Measurements from ENCODE around the gene RPS14. TPM values are rescaled to one million over a fixed set of nuclear protein-coding genes. Genes with fewer than 3 reads are reported as not detected.
A peak's percentile ranks its signal among the peaks of the same experiment; 100 is the strongest.
"Not testable (repeated sequence)": the region's sequence is repeated elsewhere in the genome, so short reads cannot be mapped to it uniquely, and the experiment has no call there.

The RPS14 gene
- total RNA-seq, 2 donors from 2014 or later: 1,239 to 1,275 TPM

DNA sequence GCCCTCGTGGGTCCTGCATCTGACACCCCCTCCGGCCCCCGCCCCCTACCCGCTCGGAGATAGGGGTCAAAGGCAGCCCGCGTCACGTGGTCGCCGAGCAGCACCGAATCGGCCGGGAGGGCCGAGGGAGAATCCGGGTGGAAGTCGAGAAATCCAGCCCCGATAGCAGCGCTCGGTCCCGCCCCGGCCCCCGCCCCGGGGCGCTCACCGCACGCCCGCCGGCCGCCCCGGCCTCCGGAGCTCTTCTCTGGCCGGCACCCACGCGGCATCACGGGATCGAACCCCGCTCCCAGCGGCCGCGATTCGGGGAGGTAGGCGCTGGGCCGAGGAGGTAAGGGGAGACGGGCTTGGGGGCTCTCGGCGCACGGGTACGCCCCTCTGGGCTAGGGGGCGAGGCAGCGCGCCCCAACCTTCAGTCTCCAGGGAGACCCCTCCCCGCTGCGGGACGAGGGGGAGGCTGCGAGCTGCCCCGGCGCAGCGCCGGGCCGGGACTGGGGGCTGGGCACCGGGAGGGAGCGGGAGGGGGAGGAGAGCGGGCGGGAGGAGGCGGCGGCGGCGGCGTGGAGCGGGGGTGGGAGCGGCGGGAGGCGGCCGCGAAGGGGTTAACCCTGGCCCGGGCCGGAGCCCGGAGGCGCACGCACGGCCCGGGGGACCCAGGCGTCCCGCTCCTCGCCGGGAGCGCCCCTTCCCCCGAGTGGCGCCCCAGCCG, 36.3 kb upstream of the RPS14 start:
- intact Hi-C loops (cut with DNase I): loop anchor here in 1 of 2 donors (5.0 kb wide), 2 partner anchors 36 to 56 kb away; no protein-coding TSS in a partner anchor
- DNase-seq (peak; percentile 86), ATAC-seq (peak; percentile 64)

DNA sequence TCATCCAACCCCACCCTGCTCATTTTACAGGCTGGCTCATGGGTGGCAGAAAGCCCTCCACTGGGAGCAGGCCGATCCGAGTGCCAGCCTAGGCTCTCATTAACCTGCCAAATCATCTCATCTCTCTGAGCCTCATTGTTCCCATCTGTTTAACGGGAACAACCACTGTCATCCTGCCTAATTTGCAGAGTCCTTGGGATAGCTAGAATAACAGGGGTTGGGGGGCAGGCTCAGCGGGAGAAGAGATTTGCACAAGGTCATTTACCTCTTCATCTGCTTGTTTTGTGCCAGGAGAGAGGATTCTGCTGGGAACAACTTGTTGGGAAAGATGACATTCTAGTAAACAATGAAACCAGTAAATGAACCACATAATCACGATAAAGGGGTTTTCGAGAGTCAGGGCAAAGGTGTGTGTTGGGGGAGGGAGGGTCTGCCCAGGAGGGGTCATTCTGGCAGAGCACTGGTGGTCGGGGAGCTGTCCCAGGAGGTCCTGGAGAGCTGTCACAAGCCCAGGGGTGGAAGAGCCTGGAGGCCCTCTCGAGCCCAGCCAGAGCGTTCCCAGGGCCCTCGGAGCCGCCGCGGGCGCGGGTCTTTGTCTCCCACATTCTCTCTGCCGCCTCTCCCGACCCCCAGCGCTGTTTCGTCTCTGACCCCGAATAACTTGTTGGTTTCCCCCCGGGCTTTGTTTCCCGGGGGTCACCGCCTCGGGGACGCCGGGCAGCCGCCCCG, 35.6 kb upstream of the RPS14 start:
- DNase-seq (no peak), ATAC-seq (no peak)
- intact Hi-C loops (cut with DNase I): loop anchor here in 1 of 2 donors (5.0 kb wide), 2 partner anchors 37 to 57 kb away; no protein-coding TSS in a partner anchor

DNA sequence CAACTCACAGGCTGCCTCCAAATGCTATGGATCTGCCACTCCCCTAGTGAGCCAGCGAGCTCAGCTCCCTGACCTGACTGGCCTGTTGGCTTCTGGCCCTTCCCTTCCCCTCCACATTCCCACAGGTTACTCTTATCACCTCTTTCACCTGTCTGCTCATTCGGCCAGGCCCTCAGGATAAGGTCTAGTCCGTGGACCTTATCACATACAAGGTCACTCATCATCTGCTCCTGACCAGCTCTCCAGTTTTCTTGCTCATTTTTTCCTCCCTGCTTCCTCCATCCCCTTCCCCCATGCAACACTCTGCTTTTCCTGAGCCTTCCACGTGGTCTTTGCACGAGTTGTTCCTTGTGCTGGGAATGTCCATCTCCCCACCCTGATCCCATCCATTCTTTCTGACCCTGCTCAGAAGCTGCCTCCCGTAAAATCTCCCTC, 32.5 kb upstream of the RPS14 start:
- ATAC-seq: no peak
- no peak for DNase-seq
- intact Hi-C loops (cut with DNase I): no loop called here

DNA sequence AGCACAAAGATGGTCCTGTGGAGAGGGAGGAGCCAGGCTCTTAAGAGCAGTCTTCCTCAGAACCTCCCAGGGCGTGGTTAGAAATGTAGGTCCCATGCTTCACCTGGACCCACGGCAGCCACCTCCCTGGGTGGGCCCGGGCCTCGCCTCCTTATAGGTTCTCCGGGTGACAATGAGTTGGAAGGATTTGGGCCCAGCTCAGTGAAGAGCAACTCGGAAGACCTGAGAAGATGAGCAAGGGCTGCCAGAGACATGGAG, 32.1 kb upstream of the RPS14 start:
- DNase-seq (no peak), ATAC-seq (no peak)
- intact Hi-C loops (cut with DNase I): no loop called here

DNA sequence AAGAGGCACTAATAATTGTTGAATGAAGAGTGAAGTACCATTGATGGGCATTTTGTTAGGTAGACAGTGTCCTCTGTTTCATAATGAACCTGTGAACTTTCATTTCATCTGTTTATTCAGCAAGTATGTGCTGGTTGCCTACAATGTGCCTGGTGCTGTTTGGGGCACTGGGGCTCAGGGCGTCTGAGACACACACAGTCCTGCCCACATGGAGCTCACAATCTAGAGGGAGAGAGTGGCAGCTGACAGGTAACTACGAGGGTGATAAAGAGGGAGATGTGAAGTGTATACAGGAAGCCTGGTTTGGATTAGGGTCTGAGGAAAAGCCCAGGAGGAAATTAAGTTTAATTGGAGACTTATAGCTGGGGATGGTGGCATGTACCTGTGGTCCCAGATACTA, 29.9 kb upstream of the RPS14 start:
- intact Hi-C loops (cut with DNase I): no loop called here
- DNase-seq (no peak), ATAC-seq (no peak)

DNA sequence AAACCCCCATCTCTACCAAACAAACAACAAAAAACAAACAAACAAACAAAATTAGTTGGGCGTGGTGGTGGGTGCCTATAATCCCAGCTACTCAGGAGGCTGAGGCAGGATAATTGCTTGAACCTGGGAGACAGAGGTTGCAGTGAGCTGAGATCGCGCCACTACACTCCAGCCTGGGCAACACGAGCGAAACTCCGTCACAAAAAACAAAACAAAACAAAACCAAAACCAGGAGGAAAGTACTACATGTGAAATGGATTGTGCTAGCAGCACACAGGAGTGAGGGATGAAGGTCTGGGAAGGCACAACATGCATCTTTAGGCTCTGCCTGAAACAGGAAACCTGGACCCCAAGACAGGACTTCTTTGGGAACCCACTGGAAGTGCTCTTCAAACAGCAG, 27.0 kb upstream of the RPS14 start:
- intact Hi-C loops (cut with DNase I); ATAC-seq; DNase-seq: not testable (repeated sequence)

DNA sequence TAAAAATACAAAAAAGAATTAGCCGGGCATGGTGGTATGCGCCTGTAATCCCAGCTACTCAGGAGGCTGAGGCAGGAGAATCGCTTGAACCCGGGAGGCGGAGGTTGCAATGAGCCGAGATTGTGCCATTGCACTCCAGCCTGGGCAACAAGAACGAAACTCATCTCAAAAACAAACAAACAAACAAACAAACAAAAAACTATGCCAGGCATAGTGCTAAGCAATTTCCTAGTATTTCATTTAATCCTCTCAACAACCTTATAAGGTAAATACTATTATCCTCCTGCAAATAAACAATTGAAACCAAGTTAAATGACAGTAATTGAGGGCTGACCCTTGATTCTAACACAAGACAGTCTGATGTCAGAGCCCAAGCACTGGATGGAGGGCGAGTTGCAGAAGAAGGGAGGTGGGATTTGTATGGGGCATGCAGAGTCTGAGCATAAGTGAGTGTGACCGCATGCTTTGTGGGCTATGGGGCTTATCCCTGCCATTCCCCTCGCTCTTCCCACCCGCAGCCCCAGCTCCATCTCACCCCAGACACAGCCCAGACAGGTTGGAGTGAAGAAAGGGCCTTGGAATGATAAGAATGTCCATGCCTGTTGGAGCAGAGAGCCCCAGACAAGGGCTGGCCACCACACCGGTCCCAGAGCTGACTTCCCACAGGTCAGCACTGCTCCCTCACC, 24.3 kb upstream of the RPS14 start:
- ATAC-seq (no peak), DNase-seq (no peak)
- intact Hi-C loops (cut with DNase I): no loop called here

DNA sequence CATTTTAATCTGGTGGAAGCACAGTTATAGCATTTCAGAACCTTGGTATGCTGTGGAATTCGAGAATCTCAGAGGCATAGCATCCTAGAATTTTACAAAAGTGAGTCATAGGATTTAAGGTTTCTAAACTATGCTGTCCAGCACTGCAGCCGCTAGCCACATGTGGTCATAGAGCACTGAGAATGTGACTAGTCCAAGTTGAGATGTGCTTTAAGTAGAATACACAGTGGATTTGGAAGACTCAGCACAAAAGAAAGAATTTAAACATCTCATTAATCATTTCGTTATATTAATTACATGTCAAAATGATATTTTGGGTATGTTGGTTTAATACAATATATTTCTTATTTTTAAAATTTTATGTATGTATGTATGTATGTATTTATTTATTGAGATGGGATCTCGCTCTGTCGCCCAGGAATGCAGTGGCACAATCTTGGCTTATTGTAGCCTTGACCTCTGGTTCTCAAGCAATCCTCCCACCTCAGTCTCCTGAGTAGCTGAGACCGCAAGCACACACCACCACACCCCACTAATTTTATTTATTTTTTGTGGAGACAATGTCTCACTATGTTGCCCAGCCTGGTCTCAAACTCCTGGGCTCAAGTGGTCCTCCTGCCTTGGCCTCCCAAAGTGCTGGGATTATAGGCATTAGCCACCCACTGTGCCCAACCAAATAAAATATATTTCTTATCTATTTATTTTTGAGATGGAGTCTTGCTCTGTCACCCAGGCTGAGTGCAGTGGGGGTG, 20.4 kb upstream of the RPS14 start:
- intact Hi-C loops (cut with DNase I): no loop called here

DNA sequence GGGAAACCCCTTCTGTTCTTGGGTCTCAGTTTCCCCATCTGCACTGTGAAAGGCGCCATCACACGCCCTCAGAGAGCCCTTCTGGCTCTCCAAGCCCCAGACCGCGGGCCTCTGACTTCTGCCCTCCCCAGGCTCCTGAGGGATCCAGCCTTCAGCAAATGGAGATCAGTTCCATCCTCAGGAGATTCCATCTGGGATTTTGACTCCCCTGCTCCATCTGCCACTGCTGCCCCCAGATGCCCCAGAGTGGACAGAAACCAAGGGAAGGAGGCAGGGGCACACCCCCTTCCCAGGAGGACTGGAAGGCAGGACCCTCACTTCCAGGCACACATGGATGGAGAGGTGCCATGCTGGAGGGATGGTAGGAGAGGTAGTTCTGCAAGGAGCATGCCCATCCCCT, 18.7 kb upstream of the RPS14 start:
- intact Hi-C loops (cut with DNase I): no loop called here
- no peak for DNase-seq
- no peak for ATAC-seq

More for the DNA sequence above, 20.4 kb upstream of the RPS14 start:
- ATAC-seq: peak in 1 of 2 donors; percentile 28
- no peak for DNase-seq

DNA sequence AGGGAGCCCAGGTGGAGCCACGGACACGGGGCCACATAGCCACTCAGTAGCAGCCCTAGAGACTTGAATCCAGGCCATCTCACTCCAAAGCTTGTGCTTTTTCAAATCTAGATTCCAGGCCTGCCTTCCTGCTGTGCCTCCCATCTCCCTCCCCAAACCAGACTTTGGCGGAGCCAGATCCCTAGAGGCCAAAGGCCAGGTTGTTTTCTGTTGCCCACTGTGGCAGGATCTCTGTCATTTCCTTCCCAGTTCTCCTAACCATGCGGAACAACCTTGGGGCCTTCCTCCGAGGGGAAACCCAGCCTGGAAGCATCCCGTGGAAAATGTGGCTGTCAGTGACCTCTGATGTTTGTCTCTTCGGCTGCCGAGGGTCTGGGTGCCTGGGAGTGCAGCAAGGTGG, 16.4 kb upstream of the RPS14 start:
- peak; percentile 40 for DNase-seq
- peak; percentile 24 to 53 for ATAC-seq
- intact Hi-C loops (cut with DNase I): no loop called here

DNA sequence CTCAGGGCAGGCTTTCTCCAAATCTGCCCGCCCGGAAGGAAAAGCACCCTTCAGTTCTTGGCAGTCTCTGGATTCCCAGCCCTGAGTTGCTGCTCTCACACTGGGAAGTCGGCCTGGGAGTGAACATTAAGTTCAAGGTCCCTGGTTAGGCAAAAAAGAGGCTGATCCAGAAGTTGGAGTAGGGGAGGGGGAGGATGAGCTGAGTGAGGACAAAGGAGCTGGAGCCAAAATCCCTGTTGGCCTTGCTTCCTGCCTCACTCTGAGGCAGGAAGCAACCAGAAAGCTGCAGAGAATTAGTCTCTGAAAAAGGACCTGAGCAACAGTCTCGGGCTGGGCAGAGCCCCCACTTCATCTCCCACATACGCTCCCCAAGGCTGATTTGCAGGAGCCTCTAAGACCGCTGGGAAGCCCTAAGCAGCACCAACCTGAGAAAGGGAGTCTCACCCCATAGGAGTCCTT, 15.0 kb upstream of the RPS14 start:
- intact Hi-C loops (cut with DNase I): loop anchor here in 1 of 2 donors (5.0 kb wide), 1 partner anchor 78 kb away; no protein-coding TSS in a partner anchor
- ATAC-seq: peak; percentile 60 to 81
- peak; percentile 41 for DNase-seq

DNA sequence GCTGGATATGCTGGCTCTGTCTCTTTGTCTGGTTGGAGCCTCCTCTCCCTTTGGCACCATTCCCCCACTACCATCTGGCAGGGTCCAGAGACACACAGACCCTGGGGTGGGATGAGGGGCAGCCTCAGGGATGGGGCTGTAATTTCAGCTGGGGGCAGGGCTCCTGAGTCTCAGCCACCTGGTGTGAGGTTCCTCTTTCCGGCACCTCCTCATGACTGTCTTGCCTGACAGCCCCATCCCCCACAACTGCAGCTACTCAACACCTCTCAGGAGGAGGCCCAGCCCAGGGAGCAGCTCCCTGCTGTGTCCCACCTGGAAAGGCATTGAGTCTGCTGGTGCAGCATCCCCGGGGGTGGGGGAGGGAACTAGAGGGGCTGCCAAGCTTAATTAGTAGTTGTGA, 11.7 kb upstream of the RPS14 start:
- intact Hi-C loops (cut with DNase I): loop anchor here in 1 of 2 donors (5.0 kb wide), 1 partner anchor 81 kb away; no protein-coding TSS in a partner anchor
- DNase-seq (no peak), ATAC-seq (no peak)

DNA sequence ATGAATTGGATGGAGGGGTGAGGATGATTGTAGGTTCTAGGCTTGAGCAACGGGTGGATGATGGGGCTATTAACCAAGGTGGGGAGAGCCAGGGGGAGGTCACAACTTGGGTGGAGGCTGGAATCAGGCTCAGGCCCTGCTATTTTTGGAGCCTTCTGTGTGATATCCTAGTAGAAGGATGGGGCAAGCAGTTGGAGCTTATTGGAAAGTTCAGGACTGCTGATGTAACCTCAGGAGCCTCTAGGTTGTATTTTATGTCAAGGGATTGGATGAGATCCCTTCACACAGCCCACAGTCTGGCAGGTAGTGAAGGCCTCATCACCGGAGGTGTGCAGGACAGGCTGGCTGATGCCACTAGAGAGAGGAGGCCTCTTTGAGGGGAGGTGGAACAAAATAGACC, 11.2 kb upstream of the RPS14 start:
- intact Hi-C loops (cut with DNase I): loop anchor here in 1 of 2 donors (5.0 kb wide), 1 partner anchor 82 kb away; no protein-coding TSS in a partner anchor
- no peak for ATAC-seq
- no peak for DNase-seq

DNA sequence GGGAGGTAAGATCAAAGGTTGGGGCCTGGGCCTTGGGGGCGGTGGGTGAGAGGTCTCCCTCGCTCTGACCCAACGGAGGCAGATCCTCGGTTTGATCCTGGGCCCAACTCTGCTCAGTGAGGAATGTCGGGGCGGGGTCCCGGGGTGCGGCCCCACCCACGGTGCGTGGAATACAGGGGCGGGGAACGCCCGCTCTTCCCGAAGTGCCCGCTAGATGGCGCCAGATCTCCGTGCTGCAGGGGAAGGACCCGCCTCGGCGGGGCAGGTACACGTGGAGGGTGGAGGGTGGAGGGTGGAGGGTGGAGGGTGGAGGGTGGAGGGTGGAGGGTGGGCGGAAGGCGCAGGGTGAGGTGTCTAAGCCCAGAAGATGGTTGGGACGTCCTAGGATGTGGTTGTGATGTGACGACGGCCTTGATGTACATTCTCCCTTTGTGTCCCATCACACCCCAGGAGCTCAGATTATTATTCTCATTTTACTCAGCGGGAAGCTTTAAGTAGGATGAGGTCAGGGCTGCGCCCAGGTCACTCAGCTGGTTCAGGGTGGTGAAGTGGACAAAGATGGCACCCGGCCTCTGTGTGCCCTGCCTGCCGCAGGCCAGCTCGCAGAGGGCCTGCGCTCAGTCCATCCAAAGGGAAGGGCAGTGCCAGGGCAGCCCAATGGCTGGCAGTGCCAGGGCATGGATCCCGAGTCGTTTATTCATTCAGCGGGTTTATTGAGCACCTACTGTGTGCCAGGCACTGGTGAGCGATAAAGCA, 9.4 kb upstream of the RPS14 start:
- DNase-seq (peak; percentile 84), ATAC-seq (peak; percentile 94 to 95)
- intact Hi-C loops (cut with DNase I): loop anchor here in 1 of 2 donors (1.0 to 10.0 kb wide), 3 partner anchors 64 to 246 kb away; partner anchors contain the start of gene RBM22

DNA sequence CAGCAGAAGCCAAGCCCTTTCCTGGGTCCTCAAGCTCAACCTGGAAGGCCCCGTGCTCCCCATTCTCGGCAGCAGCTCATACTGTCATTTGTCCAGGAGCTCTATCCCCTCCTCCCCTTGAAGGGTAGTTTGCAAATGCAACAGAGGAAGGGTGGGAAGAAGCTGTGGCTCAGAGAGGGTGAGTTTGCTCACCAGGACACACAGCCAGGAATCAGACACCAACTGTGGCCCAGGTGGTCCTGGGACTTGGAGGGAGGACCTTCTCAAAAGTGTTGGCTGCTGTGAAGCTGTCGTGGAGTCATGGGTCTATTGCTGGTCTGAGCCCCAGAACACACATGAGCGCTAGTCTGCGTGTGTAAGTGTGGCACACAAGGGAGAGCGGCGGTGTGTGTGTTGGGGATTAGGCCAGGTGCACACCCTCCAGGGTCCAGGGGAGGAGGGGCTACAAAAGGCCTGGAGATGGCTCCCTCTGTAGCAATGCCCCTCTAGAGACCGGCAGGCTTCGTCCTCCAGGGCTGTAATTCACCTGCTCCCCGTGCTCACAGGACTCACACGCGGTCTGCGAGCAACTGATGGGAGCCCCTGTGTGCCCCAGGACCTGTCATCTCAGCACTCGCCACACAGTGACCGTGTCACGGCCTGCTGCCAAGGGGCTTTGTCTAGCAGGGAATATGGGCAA, 8.2 kb upstream of the RPS14 start:
- intact Hi-C loops (cut with DNase I): loop anchor here in 1 of 2 donors (2.0 to 10.0 kb wide), 2 partner anchors 87 to 247 kb away; partner anchors contain the start of gene RBM22
- DNase-seq: no peak

DNA sequence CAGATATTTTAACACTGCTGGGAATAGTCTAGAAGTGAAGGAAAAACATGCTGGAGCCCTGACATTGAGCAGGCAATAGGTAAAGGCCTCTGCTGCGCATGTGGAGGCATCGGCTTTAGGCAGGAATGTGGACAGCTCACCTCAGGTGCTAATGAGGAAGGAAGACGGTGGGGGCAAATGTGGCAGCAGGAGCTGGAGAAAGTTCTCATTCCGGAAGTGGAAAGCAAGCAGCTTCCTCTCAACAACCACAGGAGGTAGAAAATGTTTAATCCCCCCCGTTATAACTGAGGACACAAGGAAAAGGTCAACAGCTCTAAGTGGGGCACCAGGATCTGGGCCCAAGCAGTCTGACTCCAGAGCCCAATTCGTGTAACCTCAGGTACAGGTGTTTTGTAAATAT, 7.6 kb upstream of the RPS14 start:
- intact Hi-C loops (cut with DNase I): loop anchor here in 1 of 2 donors (10.0 kb wide), 1 partner anchor 248 kb away; the partner anchor contains the start of gene RBM22
- no peak for ATAC-seq

More for the DNA sequence above, 8.2 kb upstream of the RPS14 start:
- no peak for ATAC-seq

DNA sequence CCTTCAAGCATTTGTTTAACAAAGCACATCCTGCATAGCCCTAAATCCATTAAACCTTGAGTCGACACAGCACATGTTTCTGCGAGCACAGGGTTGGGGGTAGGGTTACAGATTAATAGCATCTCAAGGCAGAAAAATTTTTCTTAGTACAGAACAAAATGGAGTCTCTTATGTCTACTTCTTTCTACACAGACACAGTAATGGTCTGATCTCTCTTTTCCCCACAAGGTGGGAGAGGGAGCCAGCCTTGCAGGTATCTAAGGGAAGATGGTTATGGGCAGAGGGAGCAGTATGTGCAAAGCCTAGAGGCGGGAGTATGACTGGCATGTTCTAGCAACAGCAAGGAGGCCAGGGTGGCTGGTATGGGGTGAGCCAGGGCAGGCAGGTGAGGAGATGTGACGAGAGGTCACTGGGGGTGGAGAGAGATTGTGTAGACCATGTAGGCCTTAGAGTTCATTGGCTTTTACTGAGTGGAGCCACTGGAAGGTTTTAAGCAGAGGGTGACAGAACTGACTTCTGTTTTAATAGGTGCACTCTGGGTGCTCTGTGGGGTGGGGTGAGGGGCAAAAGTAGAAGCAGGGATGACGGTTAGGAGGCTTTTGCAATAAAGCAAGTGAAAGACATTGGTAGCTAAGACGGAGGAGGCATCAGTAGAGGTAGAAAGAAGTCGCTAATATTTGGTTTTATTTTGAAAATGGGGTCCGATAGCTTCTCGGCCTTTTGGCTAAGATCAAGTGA, 5.1 kb upstream of the RPS14 start:
- no peak for DNase-seq
- intact Hi-C loops (cut with DNase I): loop anchor here in 1 of 2 donors (10.0 kb wide), 1 partner anchor 250 kb away; the partner anchor contains the start of gene RBM22

More for the DNA sequence above, 7.6 kb upstream of the RPS14 start:
- DNase-seq: no peak

More for the DNA sequence above, 5.1 kb upstream of the RPS14 start:
- no peak for ATAC-seq
